GM21717 (cell line): ENCODE data around the gene PBX1.

ENCODE experiments used
- ATAC-seq: cut with Tn5 transposase; IDR thresholded peaks from one replicate; pipeline ENCODE4 v1.9.1; 2021; ENCODE audit warnings: mild to moderate bottlenecking, moderate library complexity; ENCODE audit not compliant: unreplicated experiment

PBX1 gene

DNA sequence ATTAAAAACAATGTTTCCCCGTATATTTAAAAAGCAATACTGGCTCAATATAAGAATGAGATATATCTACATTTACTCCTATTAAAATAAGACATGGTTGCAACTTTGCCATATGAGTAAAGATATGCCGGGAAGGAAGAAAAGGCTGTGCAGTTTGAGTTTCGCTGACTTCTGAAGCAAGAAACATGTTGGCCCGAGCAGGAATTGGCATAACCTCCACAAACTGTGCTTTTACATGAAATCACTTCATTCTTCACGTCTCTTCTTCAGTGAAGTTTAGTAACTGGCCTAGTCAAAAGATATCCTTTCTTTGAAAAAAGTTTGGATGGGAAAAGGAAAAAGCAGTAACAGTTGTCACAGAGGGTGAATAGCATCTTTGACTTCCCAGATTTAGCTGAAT, 342.0 kb downstream of the PBX1 start:
- ATAC-seq: no peak
